Measurements from ENCODE around the gene SH2D5.

DNA sequence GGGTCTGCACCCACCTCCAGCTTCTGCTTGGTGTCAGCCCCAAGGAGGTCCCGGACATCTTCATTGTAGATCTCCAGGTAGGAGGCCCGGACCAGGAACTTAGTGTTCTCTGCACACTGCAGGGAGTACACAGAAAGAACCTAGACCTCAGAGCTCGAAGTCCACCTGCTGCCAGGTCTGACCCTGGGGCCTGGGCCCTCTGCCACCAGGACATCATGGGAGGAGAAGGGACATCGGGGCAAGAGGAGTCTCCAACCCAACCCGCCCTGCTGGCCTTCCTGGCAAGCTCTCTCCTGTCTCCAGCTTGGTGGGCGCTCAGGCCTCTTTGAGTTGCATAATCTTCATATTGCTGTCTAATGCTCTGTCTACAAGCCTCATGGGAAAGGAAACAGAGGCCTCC, 19.1 kb downstream of the SH2D5 start:
- TF ChIP-seq, protein P1, sequence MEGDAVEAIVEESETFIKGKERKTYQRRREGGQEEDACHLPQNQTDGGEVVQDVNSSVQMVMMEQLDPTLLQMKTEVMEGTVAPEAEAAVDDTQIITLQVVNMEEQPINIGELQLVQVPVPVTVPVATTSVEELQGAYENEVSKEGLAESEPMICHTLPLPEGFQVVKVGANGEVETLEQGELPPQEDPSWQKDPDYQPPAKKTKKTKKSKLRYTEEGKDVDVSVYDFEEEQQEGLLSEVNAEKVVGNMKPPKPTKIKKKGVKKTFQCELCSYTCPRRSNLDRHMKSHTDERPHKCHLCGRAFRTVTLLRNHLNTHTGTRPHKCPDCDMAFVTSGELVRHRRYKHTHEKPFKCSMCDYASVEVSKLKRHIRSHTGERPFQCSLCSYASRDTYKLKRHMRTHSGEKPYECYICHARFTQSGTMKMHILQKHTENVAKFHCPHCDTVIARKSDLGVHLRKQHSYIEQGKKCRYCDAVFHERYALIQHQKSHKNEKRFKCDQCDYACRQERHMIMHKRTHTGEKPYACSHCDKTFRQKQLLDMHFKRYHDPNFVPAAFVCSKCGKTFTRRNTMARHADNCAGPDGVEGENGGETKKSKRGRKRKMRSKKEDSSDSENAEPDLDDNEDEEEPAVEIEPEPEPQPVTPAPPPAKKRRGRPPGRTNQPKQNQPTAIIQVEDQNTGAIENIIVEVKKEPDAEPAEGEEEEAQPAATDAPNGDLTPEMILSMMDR (conservative IDR thresholded peaks at IDR 0.05; ENCODE audit: low read length): no peak
- TF ChIP-seq EZH2phosphoT487 (IDR thresholded peaks at IDR 0.05; ENCODE audit: borderline replicate concordance, low read depth, low read length): no peak

Data from OCI-LY7 (cell line).